Measurements from ENCODE around the gene CNTNAP1. TPM values are rescaled to one million over a fixed set of nuclear protein-coding genes. Genes with fewer than 3 reads are reported as not detected.

The CNTNAP1 gene
- total and polyA plus RNA-seq, 9 of the 15 experiments (the other 6 are each of a cell fraction or from before 2014, with no cell fraction given): 0.10 to 1.8 (median 0.62) TPM

DNA sequence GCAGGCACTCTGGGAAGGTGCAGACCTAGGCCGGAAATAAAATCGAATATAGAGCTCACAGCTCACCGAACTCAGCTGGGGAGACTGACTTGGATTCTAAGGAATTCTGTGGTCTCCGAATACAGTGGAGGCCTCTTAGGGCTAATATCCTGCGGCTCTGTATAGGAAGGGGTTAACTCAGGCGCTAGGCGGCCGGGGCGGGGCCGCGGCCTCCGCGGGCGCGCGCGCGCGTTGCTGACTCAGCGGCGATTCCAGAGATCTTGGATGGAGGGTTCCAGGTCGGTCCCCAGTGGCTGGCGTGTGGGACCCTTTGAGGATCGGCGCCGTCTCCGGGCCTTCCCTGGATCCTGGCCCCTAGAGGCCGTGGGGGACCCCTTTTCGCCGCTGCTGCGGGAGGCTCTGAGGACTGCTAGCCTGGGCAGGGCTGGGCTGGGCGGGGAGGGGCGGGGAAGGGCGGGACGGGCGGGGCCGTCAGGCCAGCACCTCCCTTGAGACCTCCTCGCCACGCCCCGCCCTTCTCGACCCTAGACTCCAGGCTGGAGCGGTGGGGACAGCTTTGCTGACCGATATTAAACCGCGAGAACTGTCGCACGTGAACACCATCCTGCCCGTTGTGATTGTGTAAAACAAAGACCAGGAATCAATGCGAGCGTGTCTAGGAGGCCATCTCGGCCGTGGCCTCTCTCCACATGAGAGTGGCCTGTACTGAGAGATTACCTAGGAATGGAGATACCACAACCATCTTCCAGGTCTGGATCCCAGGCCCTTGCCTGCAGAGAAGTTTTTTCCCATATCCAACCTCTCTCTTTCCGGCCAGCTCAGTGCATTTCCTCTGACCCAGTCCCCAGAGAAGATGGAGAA is 4.2 kb upstream of the CNTNAP1 start (continued):
- TF ChIP-seq, protein P1, sequence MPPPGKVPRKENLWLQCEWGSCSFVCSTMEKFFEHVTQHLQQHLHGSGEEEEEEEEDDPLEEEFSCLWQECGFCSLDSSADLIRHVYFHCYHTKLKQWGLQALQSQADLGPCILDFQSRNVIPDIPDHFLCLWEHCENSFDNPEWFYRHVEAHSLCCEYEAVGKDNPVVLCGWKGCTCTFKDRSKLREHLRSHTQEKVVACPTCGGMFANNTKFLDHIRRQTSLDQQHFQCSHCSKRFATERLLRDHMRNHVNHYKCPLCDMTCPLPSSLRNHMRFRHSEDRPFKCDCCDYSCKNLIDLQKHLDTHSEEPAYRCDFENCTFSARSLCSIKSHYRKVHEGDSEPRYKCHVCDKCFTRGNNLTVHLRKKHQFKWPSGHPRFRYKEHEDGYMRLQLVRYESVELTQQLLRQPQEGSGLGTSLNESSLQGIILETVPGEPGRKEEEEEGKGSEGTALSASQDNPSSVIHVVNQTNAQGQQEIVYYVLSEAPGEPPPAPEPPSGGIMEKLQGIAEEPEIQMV (tag; conservative IDR thresholded peaks at IDR 0.05; ENCODE audit: low read depth): no peak
- TF ChIP-seq, protein P2, sequence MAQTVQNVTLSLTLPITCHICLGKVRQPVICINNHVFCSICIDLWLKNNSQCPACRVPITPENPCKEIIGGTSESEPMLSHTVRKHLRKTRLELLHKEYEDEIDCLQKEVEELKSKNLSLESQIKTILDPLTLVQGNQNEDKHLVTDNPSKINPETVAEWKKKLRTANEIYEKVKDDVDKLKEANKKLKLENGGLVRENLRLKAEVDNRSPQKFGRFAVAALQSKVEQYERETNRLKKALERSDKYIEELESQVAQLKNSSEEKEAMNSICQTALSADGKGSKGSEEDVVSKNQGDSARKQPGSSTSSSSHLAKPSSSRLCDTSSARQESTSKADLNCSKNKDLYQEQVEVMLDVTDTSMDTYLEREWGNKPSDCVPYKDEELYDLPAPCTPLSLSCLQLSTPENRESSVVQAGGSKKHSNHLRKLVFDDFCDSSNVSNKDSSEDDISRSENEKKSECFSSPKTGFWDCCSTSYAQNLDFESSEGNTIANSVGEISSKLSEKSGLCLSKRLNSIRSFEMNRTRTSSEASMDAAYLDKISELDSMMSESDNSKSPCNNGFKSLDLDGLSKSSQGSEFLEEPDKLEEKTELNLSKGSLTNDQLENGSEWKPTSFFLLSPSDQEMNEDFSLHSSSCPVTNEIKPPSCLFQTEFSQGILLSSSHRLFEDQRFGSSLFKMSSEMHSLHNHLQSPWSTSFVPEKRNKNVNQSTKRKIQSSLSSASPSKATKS (CRISPR knock-in tag; IDR thresholded peaks at IDR 0.05): no peak
- peak in 1 of 3 experiments; percentile 62 for TF ChIP-seq YY1 (IDR thresholded peaks at IDR 0.05; ENCODE audit: borderline replicate concordance in 1 of 3, control insufficient read depth in 1 of 3, extremely low read depth in 1 of 3, insufficient read depth in 3 of 3, insufficient read length in 1 of 3, insufficient replicate concordance in 2 of 3, low read depth in 1 of 3, low read length in 2 of 3)
- TF ChIP-seq, protein P3, sequence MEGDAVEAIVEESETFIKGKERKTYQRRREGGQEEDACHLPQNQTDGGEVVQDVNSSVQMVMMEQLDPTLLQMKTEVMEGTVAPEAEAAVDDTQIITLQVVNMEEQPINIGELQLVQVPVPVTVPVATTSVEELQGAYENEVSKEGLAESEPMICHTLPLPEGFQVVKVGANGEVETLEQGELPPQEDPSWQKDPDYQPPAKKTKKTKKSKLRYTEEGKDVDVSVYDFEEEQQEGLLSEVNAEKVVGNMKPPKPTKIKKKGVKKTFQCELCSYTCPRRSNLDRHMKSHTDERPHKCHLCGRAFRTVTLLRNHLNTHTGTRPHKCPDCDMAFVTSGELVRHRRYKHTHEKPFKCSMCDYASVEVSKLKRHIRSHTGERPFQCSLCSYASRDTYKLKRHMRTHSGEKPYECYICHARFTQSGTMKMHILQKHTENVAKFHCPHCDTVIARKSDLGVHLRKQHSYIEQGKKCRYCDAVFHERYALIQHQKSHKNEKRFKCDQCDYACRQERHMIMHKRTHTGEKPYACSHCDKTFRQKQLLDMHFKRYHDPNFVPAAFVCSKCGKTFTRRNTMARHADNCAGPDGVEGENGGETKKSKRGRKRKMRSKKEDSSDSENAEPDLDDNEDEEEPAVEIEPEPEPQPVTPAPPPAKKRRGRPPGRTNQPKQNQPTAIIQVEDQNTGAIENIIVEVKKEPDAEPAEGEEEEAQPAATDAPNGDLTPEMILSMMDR (IDR thresholded peaks at IDR 0.05 in 2 of 3, conservative IDR thresholded peaks at IDR 0.05 in 1 of 3; ENCODE audit: insufficient read depth in 2 of 3, low read depth in 1 of 3, low read length in 3 of 3): no peak
- no peak for TF ChIP-seq SRSF1 (IDR thresholded peaks at IDR 0.05; ENCODE audit: low read depth, low read length)
- no peak for TF ChIP-seq ZNF764 (CRISPR knock-in tag; IDR thresholded peaks at IDR 0.05; ENCODE audit: low read depth)
- TF ChIP-seq POLR2H (tag; IDR thresholded peaks at IDR 0.05; ENCODE audit: low read depth): no peak
- peak; percentile 22; the same call in 1 of the 2 replicates for TF ChIP-seq TAL1 (IDR thresholded peaks at IDR 0.05)
- TF ChIP-seq ILF3 (IDR thresholded peaks at IDR 0.05; ENCODE audit: borderline replicate concordance): no peak
- TF ChIP-seq, protein P4, sequence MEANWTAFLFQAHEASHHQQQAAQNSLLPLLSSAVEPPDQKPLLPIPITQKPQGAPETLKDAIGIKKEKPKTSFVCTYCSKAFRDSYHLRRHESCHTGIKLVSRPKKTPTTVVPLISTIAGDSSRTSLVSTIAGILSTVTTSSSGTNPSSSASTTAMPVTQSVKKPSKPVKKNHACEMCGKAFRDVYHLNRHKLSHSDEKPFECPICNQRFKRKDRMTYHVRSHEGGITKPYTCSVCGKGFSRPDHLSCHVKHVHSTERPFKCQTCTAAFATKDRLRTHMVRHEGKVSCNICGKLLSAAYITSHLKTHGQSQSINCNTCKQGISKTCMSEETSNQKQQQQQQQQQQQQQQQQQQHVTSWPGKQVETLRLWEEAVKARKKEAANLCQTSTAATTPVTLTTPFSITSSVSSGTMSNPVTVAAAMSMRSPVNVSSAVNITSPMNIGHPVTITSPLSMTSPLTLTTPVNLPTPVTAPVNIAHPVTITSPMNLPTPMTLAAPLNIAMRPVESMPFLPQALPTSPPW (CRISPR knock-in tag; IDR thresholded peaks at IDR 0.05): peak; percentile 83
- no peak for TF ChIP-seq EHMT2 (IDR thresholded peaks at IDR 0.05)
- TF ChIP-seq, protein P5, sequence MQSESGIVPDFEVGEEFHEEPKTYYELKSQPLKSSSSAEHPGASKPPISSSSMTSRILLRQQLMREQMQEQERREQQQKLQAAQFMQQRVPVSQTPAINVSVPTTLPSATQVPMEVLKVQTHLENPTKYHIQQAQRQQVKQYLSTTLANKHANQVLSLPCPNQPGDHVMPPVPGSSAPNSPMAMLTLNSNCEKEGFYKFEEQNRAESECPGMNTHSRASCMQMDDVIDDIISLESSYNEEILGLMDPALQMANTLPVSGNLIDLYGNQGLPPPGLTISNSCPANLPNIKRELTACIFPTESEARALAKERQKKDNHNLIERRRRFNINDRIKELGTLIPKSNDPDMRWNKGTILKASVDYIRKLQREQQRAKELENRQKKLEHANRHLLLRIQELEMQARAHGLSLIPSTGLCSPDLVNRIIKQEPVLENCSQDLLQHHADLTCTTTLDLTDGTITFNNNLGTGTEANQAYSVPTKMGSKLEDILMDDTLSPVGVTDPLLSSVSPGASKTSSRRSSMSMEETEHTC (IDR thresholded peaks at IDR 0.05): no peak
- peak; percentile 61; the same call in 1 of the 2 replicates for TF ChIP-seq MYC (IDR thresholded peaks at IDR 0.05; ENCODE audit: low read depth, low read length)
- TF ChIP-seq MYC (CRISPR knock-in tag; IDR thresholded peaks at IDR 0.05; ENCODE audit: borderline replicate concordance, low read depth): no peak
- 0 out of 2 replicates have a peak, but pooled peaks have one; percentile 13 for TF ChIP-seq ELF4 (CRISPR knock-in tag; IDR thresholded peaks at IDR 0.05)
- TF ChIP-seq SUPT5H (IDR thresholded peaks at IDR 0.05): peak; percentile 59; the same call in 1 of the 2 replicates
- TF ChIP-seq ZNF140 (CRISPR knock-in tag; IDR thresholded peaks at IDR 0.05): no peak

Measured in K562 (cell line).